BLaER1 treated with 17β-estradiol and CSF1 and Interleukin-3, amounts not matched to agents 10 nM and 100 nM (cell line): ENCODE measurements around the gene PPP2R2C.

Experiments used
- H3K27ac ChIP-seq, 11 experiments: shearing (Covaris generic); formaldehyde crosslinking; 2 replicates each; pipeline ENCODE4 v1.8.1; 2022
- H3K27me3 ChIP-seq, 11 experiments: shearing (Covaris generic); formaldehyde crosslinking; 2 replicates each; pipeline ENCODE4 v1.8.1; 2022
- H3K36me3 ChIP-seq, 11 experiments: shearing (Covaris generic); formaldehyde crosslinking; 2 replicates each; pipeline ENCODE4 v1.8.1; 2022
- H3K4me1 ChIP-seq, 10 experiments: shearing (Covaris generic); formaldehyde crosslinking; 2 replicates each; pipeline ENCODE4 v1.8.1; 2022
- H3K4me2 ChIP-seq, 11 experiments: shearing (Covaris generic); formaldehyde crosslinking; 2 replicates each; pipeline ENCODE4 v1.8.1; 2022
- H3K4me3 ChIP-seq, 10 experiments: shearing (Covaris generic); formaldehyde crosslinking; 2 replicates each; pipeline ENCODE4 v1.8.1; 2022
- H3K9ac ChIP-seq, 11 experiments: shearing (Covaris generic); formaldehyde crosslinking; 2 replicates each; pipeline ENCODE4 v1.8.1; 2022
- H3K9me3 ChIP-seq, 11 experiments: shearing (Covaris generic); formaldehyde crosslinking; replicated peaks in 1 of 11; 2 replicates each; pipeline ENCODE4 v1.8.1; 2022
- H4K20me1 ChIP-seq, 11 experiments: shearing (Covaris generic); formaldehyde crosslinking; 2 replicates each; pipeline ENCODE4 v1.8.1; 2022
- Cebpa-rat ChIP-seq, 11 experiments: shearing (Covaris generic); IDR thresholded peaks; 2 replicates each; pipeline ENCODE4 v1.8.1; 2022

PPP2R2C gene

GRCh38 chr4:6369924-6370645 is 102.3 kb downstream of the PPP2R2C start:
- Histone ChIP-seq H3K9ac (no peak overlapping the region), H3K4me1 (peaks cover 0 to 18% (median 2%) of the 10 kb centered on the region in 10 experiments; a peak in 5 of 20 replicates), H3K27me3 (0 out of 22 replicates have a peak, but pooled peaks cover 0 to 6% (median 0%) of the 10 kb centered on the region in 11 experiments), H3K4me2 (peak overlapping the region in 1 of 11 experiments; percentile 11; a peak in 1 of 22 replicates), H3K4me3 (no peak overlapping the region), H3K9me3 (no peaks in the 10 kb centered on the region), H3K27ac (no peak overlapping the region), H4K20me1 (peaks cover 0 to 28% (median 0%) of the 10 kb centered on the region in 11 experiments; a peak in 5 of 22 replicates), H3K36me3 (no peaks in the 10 kb centered on the region)
- TF ChIP-seq Cebpa-rat (IDR thresholded peaks at IDR 0.05): no peak

DNA sequence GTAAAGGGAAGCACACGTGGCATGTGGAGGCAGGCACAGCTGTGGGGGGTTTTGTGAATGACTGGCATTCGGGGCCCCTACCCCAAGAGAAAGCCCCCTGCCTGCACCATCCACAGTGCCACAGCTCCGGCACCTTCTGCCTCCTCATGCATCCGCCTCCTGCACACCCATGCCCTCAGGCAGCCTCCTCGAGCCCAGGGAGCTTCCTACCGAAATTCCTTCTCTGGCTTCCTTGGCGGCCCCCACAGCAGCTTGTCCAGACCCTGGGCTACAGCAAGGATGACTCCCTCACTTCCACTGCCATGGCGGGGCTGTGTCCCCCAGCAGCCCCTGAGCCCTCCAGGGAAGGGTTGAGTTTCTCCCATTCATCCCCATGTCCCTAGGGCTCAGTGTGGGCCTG is 102.9 kb downstream of the PPP2R2C start:
- Histone ChIP-seq H3K4me3 (no peak overlapping the region), H3K36me3 (no peaks in the 10 kb centered on the region), H3K4me2 (peak overlapping the region in 1 of 11 experiments; percentile 11; a peak in 1 of 22 replicates), H3K27ac (no peak overlapping the region), H4K20me1 (peaks cover 0 to 26% (median 0%) of the 10 kb centered on the region in 11 experiments; a peak in 5 of 22 replicates), H3K4me1 (peaks cover 0 to 18% (median 2%) of the 10 kb centered on the region in 10 experiments; a peak in 5 of 20 replicates), H3K9ac (no peak overlapping the region), H3K27me3 (0 out of 22 replicates have a peak, but pooled peaks cover 0 to 6% (median 0%) of the 10 kb centered on the region in 11 experiments), H3K9me3 (no peaks in the 10 kb centered on the region)
- no peak for TF ChIP-seq Cebpa-rat (IDR thresholded peaks at IDR 0.05)

DNA sequence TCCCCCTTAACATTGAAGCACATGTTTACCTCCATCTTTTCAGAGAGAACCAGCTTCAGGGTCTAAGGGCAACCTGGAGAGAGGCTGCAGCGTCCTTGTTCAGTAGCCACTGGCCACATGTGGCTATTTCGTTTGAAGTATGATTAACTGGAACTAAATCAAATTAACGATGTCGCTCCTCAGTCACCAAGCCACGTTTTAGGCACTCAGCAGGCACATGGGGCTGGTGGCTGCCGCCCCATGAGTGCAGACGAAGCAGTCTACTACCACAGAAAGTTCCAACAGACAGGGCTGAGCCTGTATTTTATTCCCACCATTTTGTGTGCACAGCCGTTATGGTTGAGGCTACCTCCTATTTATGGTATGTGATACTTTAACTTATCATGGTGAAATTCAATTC is 103.4 kb downstream of the PPP2R2C start:
- no peak overlapping the region for H3K4me3 ChIP-seq
- no peak overlapping the region for H3K27ac ChIP-seq
- H4K20me1 ChIP-seq: peaks cover 0 to 24% (median 0%) of the 10 kb centered on the region in 11 experiments; a peak in 5 of 22 replicates
- no peak overlapping the region for H3K9ac ChIP-seq
- H3K4me1 ChIP-seq: peaks cover 0 to 18% (median 2%) of the 10 kb centered on the region in 10 experiments; a peak in 5 of 20 replicates
- no peaks in the 10 kb centered on the region for H3K36me3 ChIP-seq
- H3K9me3 ChIP-seq: no peaks in the 10 kb centered on the region
- no peak overlapping the region for H3K4me2 ChIP-seq
- H3K27me3 ChIP-seq: 0 out of 22 replicates have a peak, but pooled peaks cover 0 to 6% (median 0%) of the 10 kb centered on the region in 11 experiments
- no peak for TF ChIP-seq Cebpa-rat (IDR thresholded peaks at IDR 0.05)

DNA sequence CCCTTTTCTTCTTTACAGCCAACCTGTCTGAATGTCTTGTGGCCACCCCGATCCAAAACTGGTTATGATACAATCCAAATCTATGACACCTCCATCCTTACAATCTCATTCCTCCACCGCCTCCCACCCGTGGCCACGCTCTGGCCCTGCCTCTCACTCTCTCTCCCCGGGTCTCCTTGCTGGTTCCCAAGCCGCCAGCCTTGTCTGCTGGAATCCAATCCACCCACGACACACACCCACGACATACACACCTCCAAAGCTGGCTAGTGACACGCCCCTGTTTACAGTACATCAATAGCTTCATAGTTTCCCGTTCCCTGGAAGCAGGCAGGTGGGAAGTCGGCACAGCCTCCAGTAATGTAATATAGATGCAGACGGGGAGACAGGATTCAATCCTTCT is 103.8 kb downstream of the PPP2R2C start:
- no peak overlapping the region for H3K4me3 ChIP-seq
- no peaks in the 10 kb centered on the region for H3K36me3 ChIP-seq
- no peaks in the 10 kb centered on the region for H3K9me3 ChIP-seq
- 0 out of 22 replicates have a peak, but pooled peaks cover 0 to 6% (median 0%) of the 10 kb centered on the region in 11 experiments for H3K27me3 ChIP-seq
- peaks cover 0 to 18% (median 2%) of the 10 kb centered on the region in 10 experiments; a peak in 5 of 20 replicates for H3K4me1 ChIP-seq
- no peak for TF ChIP-seq Cebpa-rat (IDR thresholded peaks at IDR 0.05)
- no peak overlapping the region for H3K9ac ChIP-seq
- H3K4me2 ChIP-seq: no peak overlapping the region
- H4K20me1 ChIP-seq: peaks cover 0 to 24% (median 0%) of the 10 kb centered on the region in 11 experiments; a peak in 5 of 22 replicates
- no peak overlapping the region for H3K27ac ChIP-seq

- no peak for TF ChIP-seq Cebpa-rat (IDR thresholded peaks at IDR 0.05)
- H4K20me1 ChIP-seq: peaks cover 0 to 23% (median 0%) of the 10 kb centered on the region in 11 experiments; a peak in 5 of 22 replicates
Measured at GRCh38 chr4:6368096-6368495, 104.3 kb downstream of the PPP2R2C start.

GRCh38 chr4:6367371-6367851 is 105.0 kb downstream of the PPP2R2C start:
- Histone ChIP-seq H3K4me1 (peaks cover 0 to 18% (median 2%) of the 10 kb centered on the region in 10 experiments; a peak in 5 of 20 replicates), H3K4me2 (peak overlapping the region in 5 of 11 experiments; percentile 10 to 39 (median 18); a peak in 6 of 22 replicates), H3K27ac (no peak overlapping the region), H4K20me1 (peaks cover 0 to 24% (median 0%) of the 10 kb centered on the region in 11 experiments; a peak in 6 of 22 replicates), H3K9ac (no peak overlapping the region), H3K27me3 (0 out of 22 replicates have a peak, but pooled peaks cover 0 to 6% (median 0%) of the 10 kb centered on the region in 11 experiments), H3K4me3 (no peak overlapping the region), H3K9me3 (no peaks in the 10 kb centered on the region), H3K36me3 (no peaks in the 10 kb centered on the region)
- TF ChIP-seq Cebpa-rat (IDR thresholded peaks at IDR 0.05): no peak

More at GRCh38 chr4:6368096-6368495, 104.3 kb downstream of the PPP2R2C start:
- Histone ChIP-seq H3K36me3 (no peaks in the 10 kb centered on the region), H3K9ac (no peak overlapping the region), H3K4me2 (peak overlapping the region in 3 of 11 experiments; percentile 10 to 39 (median 18); a peak in 3 of 22 replicates), H3K27ac (no peak overlapping the region), H3K4me3 (no peak overlapping the region), H3K4me1 (peaks cover 0 to 18% (median 2%) of the 10 kb centered on the region in 10 experiments; a peak in 5 of 20 replicates), H3K9me3 (no peaks in the 10 kb centered on the region), H3K27me3 (0 out of 22 replicates have a peak, but pooled peaks cover 0 to 6% (median 0%) of the 10 kb centered on the region in 11 experiments)

DNA sequence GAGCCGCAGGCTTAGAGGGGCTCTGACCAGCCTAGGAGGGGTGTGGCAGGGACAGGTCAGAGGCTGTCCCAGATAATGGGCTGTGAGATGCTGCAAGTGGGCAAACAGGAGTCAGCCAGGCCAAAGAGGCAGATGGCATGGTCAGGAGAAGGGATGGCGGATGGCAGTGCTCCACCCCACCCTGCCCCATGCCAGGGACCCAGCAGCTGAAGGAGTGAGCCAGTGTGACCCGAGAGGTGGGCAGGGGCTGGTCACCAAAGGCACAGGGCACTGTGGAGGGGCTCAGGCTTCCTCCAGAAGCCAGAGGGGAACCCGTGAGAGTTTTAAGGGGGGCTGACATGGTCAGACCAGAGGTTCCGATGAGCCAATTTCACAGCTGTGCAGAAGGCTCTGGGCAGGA is 105.8 kb downstream of the PPP2R2C start:
- Histone ChIP-seq H3K9ac (no peak overlapping the region), H3K27me3 (0 out of 22 replicates have a peak, but pooled peaks cover 0 to 6% (median 0%) of the 10 kb centered on the region in 11 experiments), H3K36me3 (no peaks in the 10 kb centered on the region), H3K4me3 (no peak overlapping the region), H4K20me1 (peaks cover 0 to 31% (median 0%) of the 10 kb centered on the region in 11 experiments; a peak in 11 of 22 replicates), H3K4me2 (no peak overlapping the region), H3K27ac (no peak overlapping the region), H3K9me3 (no peaks in the 10 kb centered on the region), H3K4me1 (peaks cover 0 to 18% (median 2%) of the 10 kb centered on the region in 10 experiments; a peak in 5 of 20 replicates)
- no peak for TF ChIP-seq Cebpa-rat (IDR thresholded peaks at IDR 0.05)

GRCh38 chr4:6365545-6366086 is 106.8 kb downstream of the PPP2R2C start:
- H3K9ac ChIP-seq: no peak overlapping the region
- H3K36me3 ChIP-seq: no peaks in the 10 kb centered on the region
- no peak overlapping the region for H3K4me3 ChIP-seq
- H4K20me1 ChIP-seq: peaks cover 0 to 36% (median 0%) of the 10 kb centered on the region in 11 experiments; a peak in 11 of 22 replicates
- H3K9me3 ChIP-seq: no peaks in the 10 kb centered on the region
- no peak overlapping the region for H3K27ac ChIP-seq
- peaks cover 0 to 18% (median 2%) of the 10 kb centered on the region in 10 experiments; a peak in 6 of 20 replicates for H3K4me1 ChIP-seq
- no peak overlapping the region for H3K4me2 ChIP-seq
- TF ChIP-seq Cebpa-rat (IDR thresholded peaks at IDR 0.05): no peak
- H3K27me3 ChIP-seq: 0 out of 22 replicates have a peak, but pooled peaks cover 0 to 6% (median 0%) of the 10 kb centered on the region in 11 experiments
